CD4-positive, alpha-beta T cell treated with Interleukin-4 for 1 hour (primary cell): ENCODE data around the gene HFE.
"Not testable (repeated sequence)": the region's sequence is repeated elsewhere in the genome, so short reads cannot be mapped to it uniquely, and the experiment has no call there.

Experiments
- DNase-seq, 2 donors: peaks; one replicate each; pipeline ENCODE4 v3.0.0-alpha.2; 2020 to 2022

HFE gene

GRCh38 chr6:26087284-26088115 is at the start of gene HFE:
HFE (plus strand) TSS chr6:26087429; CDS start chr6:26087441, 12 bp downstream.
- peak; percentile 32 to 37 for DNase-seq

GRCh38 chr6:26041946-26042345 is 45.3 kb upstream of the HFE start:
- no peak for DNase-seq

GRCh38 chr6:26043384-26044139 is 43.7 kb upstream of the HFE start:
- peak; percentile 83 to 98 for DNase-seq

GRCh38 chr6:26044140-26045064 is 42.8 kb upstream of the HFE start:
- peak; percentile 48 to 53 for DNase-seq

GRCh38 chr6:26045065-26045927 is 41.9 kb upstream of the HFE start:
- peak; percentile 88 to 97 for DNase-seq

GRCh38 chr6:26045928-26046368 is 41.3 kb upstream of the HFE start:
- DNase-seq: no peak

- DNase-seq: not testable (repeated sequence)
These were observed 39.9 kb upstream of the HFE start for GRCh38 chr6:26047329-26047728.

GRCh38 chr6:26048590-26048989 is 38.6 kb upstream of the HFE start:
- no peak for DNase-seq

GRCh38 chr6:26051665-26052310 is 35.4 kb upstream of the HFE start:
- DNase-seq: no peak

- DNase-seq: not testable (repeated sequence)
These were observed 34.4 kb upstream of the HFE start for GRCh38 chr6:26052762-26053250.

GRCh38 chr6:26053992-26054780 is 33.0 kb upstream of the HFE start:
- DNase-seq: no peak

- peak; percentile 93 to 94 for DNase-seq
These were observed 32.2 kb upstream of the HFE start for GRCh38 chr6:26054781-26055718.

GRCh38 chr6:26055719-26056582 is 31.3 kb upstream of the HFE start:
- DNase-seq: peak; percentile 93 to 94

- DNase-seq: peak in 1 of 2 donors; percentile 36
These were observed 30.5 kb upstream of the HFE start for GRCh38 chr6:26056583-26057350.

- DNase-seq: no peak
These were observed 29.3 kb upstream of the HFE start for GRCh38 chr6:26057899-26058298.

GRCh38 chr6:26058477-26059033 is 28.7 kb upstream of the HFE start:
- not testable (repeated sequence) for DNase-seq

- DNase-seq: no peak
These were observed 27.3 kb upstream of the HFE start for GRCh38 chr6:26059941-26060340.
